Adrenal gland (tissue), 19 donors: ENCODE measurements around the gene CEMIP2. TPM values are rescaled to one million over a fixed set of nuclear protein-coding genes. Genes with fewer than 3 reads are reported as not detected.
A peak's percentile ranks its signal among the peaks of the same experiment; 100 is the strongest.

Source experiments
- DNase-seq, 7 donors: peaks; one replicate each; pipeline ENCODE4 v3.0.0-alpha.2; 2019 to 2020
- H3K27ac ChIP-seq, 5 donors: fragments of 200-600 bp; sonication (generic) in 4 of 5; 1 replicate in 3 of 5; 2 replicates in 2 of 5; pipeline versions ENCODE4 v1.5.1 to v1.8.0; 2016 to 2020; ENCODE audit warnings: mild to moderate bottlenecking in 1 of 5
- H3K27me3 ChIP-seq: fragments of 200-600 bp; 2 replicates; pipeline ENCODE4 v1.8.0; 2021
- H3K36me3 ChIP-seq, 2 donors: fragments of 200-600 bp; replicated peaks in 1 of 2; 1 replicate in 1 of 2; 2 replicates in 1 of 2; pipeline versions ENCODE4 v1.5.1 to v1.8.0; 2018 to 2022
- H3K4me1 ChIP-seq, 2 donors: fragments of 200-600 bp; replicated peaks in 1 of 2; 1 replicate in 1 of 2; 2 replicates in 1 of 2; pipeline versions ENCODE4 v1.5.1 to v1.8.0; 2018 to 2021
- H3K4me3 ChIP-seq, 4 donors: fragments of 200-600 bp; sonication (generic) in 3 of 4; one replicate each; pipeline ENCODE4 v1.5.1; 2016 to 2018
- H3K9me3 ChIP-seq, 3 donors: fragments of 200-600 bp; sonication (generic) in 1 of 3; replicated peaks in 1 of 3; 1 replicate in 2 of 3; 2 replicates in 1 of 3; pipeline versions ENCODE4 v1.5.1 to v1.8.0; 2016 to 2021
- POLR2A ChIP-seq, 2 donors: fragments of 450-650 bp; IDR thresholded peaks; one replicate each; pipeline ENCODE4 v1.6.1; 2017; ENCODE audit warnings: antibody characterized with exemption in 2 of 2, mild to moderate bottlenecking in 2 of 2, moderate library complexity in 1 of 2
- WGBS, 4 donors: extraction: QIAGEN DNeasy Blood & Tissue Kit in 2 of 4; methylation state at CpG; one replicate each; pipeline versions ENCODE4 v1.1.5 to v1.1.7; 2013 to 2017; 5-methylcytosine and 5-hydroxymethylcytosine counted together
- intact Hi-C, 2 donors: fragments of 100-400 bp; cut with DNase I; formaldehyde crosslinking; loops; one replicate each; pipeline versions ENCODE4 v1.14.1 to v1.15.0; 2022 to 2023
- long read RNA-seq, 10 donors: library from polyadenylated mRNA in 3 of 10; unstranded in 2 of 10; stranded (forward) in 1 of 10; transcript quantifications; one replicate each; pipeline ENCODE4 v2.0.0 and lab custom pipeline, GENCODE V29; 2021 to 2026
- polyA plus RNA-seq, 3 donors: library from polyadenylated mRNA; stranded (reverse); fragments of 200-250 nt in 2 of 3; fragments of 350-450 nt in 1 of 3; fragmentation: Illumina TruSeq in 1 of 3; extraction: RNeasy Lipid Tissue Mini Kit (QIAGEN cat#74804) in 1 of 3; gene quantifications; one replicate each; pipeline ENCODE4 v1.2.3, GENCODE V29; 2013 to 2014
- total RNA-seq, 9 donors: library from RNA; depleted of rRNA in 4 of 9; stranded (reverse); fragments of >200 nt in 4 of 9; fragments of 120-200 nt in 1 of 9; fragmentation: NEBNext Ultra II Directional in 1 of 9; extraction: Animal tissue kit (Norgen Biotek cat#: 25700) in 1 of 9; gene quantifications; one replicate each; pipeline versions ENCODE4 v1.1.0 to v1.2.4, GENCODE V29; 2013 to 2023
- TF ChIP-seq, protein P1 (sequence below), 6 experiments: fragments of 450-650 bp in 4 of 6; fragments of 200-600 bp in 2 of 6; sonication (generic) in 1 of 6; IDR thresholded peaks; 1 replicate in 5 of 6; 2 replicates in 1 of 6; pipeline versions ENCODE4 v1.5.1 to v1.8.0; 2016 to 2021; ENCODE audit warnings: antibody characterized with exemption in 6 of 6, mild to moderate bottlenecking in 2 of 6, moderate library complexity in 1 of 6
- donor health status: healthy with polysubstance abuse.
- donor health status: Bipolar disorder and iron deficiency.
- donor health status: DM: yes; HTN: yes; CAD: no.
- donor health status: DM: no; HTN: no; CAD: no.
- donor health status: DM: no; HTN: no; CAD: no.
- donor health status: DM: yes; HTN: yes; CAD: no.

CEMIP2 gene, protein sequence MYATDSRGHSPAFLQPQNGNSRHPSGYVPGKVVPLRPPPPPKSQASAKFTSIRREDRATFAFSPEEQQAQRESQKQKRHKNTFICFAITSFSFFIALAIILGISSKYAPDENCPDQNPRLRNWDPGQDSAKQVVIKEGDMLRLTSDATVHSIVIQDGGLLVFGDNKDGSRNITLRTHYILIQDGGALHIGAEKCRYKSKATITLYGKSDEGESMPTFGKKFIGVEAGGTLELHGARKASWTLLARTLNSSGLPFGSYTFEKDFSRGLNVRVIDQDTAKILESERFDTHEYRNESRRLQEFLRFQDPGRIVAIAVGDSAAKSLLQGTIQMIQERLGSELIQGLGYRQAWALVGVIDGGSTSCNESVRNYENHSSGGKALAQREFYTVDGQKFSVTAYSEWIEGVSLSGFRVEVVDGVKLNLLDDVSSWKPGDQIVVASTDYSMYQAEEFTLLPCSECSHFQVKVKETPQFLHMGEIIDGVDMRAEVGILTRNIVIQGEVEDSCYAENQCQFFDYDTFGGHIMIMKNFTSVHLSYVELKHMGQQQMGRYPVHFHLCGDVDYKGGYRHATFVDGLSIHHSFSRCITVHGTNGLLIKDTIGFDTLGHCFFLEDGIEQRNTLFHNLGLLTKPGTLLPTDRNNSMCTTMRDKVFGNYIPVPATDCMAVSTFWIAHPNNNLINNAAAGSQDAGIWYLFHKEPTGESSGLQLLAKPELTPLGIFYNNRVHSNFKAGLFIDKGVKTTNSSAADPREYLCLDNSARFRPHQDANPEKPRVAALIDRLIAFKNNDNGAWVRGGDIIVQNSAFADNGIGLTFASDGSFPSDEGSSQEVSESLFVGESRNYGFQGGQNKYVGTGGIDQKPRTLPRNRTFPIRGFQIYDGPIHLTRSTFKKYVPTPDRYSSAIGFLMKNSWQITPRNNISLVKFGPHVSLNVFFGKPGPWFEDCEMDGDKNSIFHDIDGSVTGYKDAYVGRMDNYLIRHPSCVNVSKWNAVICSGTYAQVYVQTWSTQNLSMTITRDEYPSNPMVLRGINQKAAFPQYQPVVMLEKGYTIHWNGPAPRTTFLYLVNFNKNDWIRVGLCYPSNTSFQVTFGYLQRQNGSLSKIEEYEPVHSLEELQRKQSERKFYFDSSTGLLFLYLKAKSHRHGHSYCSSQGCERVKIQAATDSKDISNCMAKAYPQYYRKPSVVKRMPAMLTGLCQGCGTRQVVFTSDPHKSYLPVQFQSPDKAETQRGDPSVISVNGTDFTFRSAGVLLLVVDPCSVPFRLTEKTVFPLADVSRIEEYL (N-terminal part only)
- total RNA-seq (10 to 100 TPM in 8 of 9 donors, 1 to 10 TPM in 1; 9.3 to 84.6 (median 34.6) TPM), polyA plus RNA-seq (10 to 100 TPM in 1 of 3 donors, 1 to 10 TPM in 2; 6.8 to 14.6 (median 7.4) TPM)
- long read RNA-seq, donor 1, result 0 reads
- long read RNA-seq, donor 2, partial matches to known transcripts, result 0 of 9 reads
- long read RNA-seq, donor 2, other reads (novel, unspliced or antisense), result 9 of 9 reads
- long read RNA-seq, donor 3, partial matches to known transcripts, result 0 of 1 reads
- long read RNA-seq, donor 3, other reads (novel, unspliced or antisense), result 0 of 1 reads
- long read RNA-seq, donor 4, partial matches to known transcripts, result 0 of 4 reads
- long read RNA-seq, donor 4, other reads (novel, unspliced or antisense), result 2 of 4 reads
- long read RNA-seq, donor 5, full-length matches to known transcripts, result 4 of 16 reads
- long read RNA-seq, donor 5, partial matches to known transcripts, result 3 of 16 reads
- long read RNA-seq, donor 5, other reads (novel, unspliced or antisense), result 9 of 16 reads
- long read RNA-seq, donor 6, partial matches to known transcripts, result 1 of 1 reads
- long read RNA-seq, donor 6, other reads (novel, unspliced or antisense), result 0 of 1 reads
- long read RNA-seq, donor 7, result 0 reads
- long read RNA-seq, donor 8, result 0 reads
- long read RNA-seq, donor 9, full-length matches to known transcripts, result 1 of 1 reads
- long read RNA-seq, donor 9, partial matches to known transcripts, result 0 of 1 reads
- long read RNA-seq, donor 9, other reads (novel, unspliced or antisense), result 0 of 1 reads
- long read RNA-seq, donor 10, partial matches to known transcripts, result 0 of 8 reads
- long read RNA-seq, donor 10, other reads (novel, unspliced or antisense), result 8 of 8 reads

DNA sequence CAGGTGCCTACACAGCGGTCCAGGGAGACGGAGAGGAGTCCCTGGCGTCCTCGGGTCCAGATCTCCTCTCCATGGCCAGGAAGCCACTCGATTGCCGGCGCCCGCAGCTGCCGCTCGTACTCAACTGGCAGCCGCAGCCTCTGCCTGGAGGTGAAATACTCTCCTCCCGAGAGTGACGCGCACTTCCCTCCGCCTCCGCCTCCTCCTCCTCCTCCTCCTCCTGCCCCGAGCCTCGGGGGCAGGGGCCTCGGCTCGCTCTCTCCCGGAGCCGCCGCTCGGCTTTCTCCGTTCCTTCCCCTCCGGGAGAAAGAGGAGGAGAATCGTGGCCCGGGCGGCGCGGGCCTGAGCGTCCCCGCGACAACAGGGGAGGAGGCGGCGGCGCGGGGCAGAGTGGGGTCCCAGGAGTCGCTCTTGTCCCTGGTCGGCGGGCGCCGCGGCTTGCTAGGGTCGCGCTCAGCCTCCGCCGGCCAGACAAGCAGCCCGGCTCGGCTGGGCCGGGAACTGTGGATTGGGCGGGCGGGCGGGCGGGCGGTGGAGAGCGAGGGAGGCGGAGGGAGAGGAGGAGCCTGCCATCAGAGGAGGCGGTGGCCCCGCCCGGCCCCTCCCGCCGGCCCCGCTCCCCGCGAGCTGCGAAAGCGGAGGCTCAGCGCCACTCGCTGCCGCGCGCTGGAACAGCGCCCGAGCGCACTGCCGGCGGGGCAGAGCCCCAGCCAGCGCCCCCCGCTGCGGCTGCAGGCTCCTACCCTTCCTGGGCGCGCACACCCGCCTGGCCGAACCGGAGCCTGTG is at the start of gene CEMIP2:
Gene CEMIP2, minus strand, starts transcription at position 126 of the 787 bp plus-strand sequence. CDS start 18,140 bp downstream, outside the sequence.
- intact Hi-C loops, result loop anchor here in 1 of 2 donors (10.0 kb wide), 1 partner anchor 64 kb away; no protein-coding TSS in a partner anchor
- Histone ChIP-seq H3K27me3 (no peaks in the 10 kb centered on the region), H3K9me3 (no peaks in the 10 kb centered on the region), H3K4me1 (peaks cover 5 to 40% of the 10 kb centered on the region in 2 donors), H3K27ac (peak within 1 kb of the TSS; percentile 94 to 97 (median 96)), H3K4me3 (peak within 1 kb of the TSS; percentile 36 to 88 (median 64)), H3K36me3 (no peaks in the 10 kb centered on the region)
- peak; percentile 87 to 97 for TF ChIP-seq POLR2A (IDR thresholded peaks at IDR 0.05)
- TF ChIP-seq, protein P1, sequence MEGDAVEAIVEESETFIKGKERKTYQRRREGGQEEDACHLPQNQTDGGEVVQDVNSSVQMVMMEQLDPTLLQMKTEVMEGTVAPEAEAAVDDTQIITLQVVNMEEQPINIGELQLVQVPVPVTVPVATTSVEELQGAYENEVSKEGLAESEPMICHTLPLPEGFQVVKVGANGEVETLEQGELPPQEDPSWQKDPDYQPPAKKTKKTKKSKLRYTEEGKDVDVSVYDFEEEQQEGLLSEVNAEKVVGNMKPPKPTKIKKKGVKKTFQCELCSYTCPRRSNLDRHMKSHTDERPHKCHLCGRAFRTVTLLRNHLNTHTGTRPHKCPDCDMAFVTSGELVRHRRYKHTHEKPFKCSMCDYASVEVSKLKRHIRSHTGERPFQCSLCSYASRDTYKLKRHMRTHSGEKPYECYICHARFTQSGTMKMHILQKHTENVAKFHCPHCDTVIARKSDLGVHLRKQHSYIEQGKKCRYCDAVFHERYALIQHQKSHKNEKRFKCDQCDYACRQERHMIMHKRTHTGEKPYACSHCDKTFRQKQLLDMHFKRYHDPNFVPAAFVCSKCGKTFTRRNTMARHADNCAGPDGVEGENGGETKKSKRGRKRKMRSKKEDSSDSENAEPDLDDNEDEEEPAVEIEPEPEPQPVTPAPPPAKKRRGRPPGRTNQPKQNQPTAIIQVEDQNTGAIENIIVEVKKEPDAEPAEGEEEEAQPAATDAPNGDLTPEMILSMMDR (IDR thresholded peaks at IDR 0.05), result peak in 3 of 6 experiments; percentile 19 to 54 (median 44)
- DNase-seq, result peak; percentile 92 to 95 (median 93)
- 0% methylated on average over 7 to 84 of the region's 86 CpGs for WGBS, 4 donors

DNA sequence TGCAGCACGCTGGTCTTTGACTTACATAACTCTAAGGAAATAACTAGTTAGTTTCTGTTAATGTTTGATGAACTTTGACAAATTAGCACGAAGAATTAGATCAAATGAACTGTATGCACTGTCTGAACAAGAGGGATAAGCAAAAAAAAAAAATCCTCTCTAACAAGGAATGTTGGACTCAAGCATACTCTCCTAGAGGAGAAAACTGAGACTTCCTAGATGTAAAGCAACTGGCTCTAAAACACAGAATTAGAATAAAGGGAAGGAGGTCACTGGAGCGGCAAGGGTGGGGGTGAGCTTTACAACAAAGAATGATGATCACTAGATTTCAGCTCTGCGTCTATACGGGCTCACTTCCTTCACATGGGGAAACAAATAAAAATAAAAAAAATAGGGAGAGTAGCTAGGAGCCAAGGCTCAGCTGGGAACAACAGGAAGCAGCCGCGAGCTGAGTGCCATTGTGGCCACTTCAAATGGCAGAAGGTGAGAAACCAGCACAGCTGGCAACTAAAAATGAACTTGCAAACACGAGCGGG is 48.7 kb upstream of the CEMIP2 start:
- intact Hi-C loops, result loop anchor here in 1 of 2 donors (5.0 to 10.0 kb wide), 2 partner anchors 210 to 448 kb away; no protein-coding TSS in a partner anchor
- Histone ChIP-seq H3K27ac (no peak overlapping the region), H3K4me1 (no peaks in the 10 kb centered on the region), H3K36me3 (no peaks in the 10 kb centered on the region), H3K9me3 (no peaks in the 10 kb centered on the region), H3K4me3 (no peak overlapping the region), H3K27me3 (no peaks in the 10 kb centered on the region)
- TF ChIP-seq, protein P1 (IDR thresholded peaks at IDR 0.05), result no peak
- no peak for TF ChIP-seq POLR2A (IDR thresholded peaks at IDR 0.05)
- 60 to 68% (median 64%) methylated on average over 9 of the region's 9 CpGs for WGBS, 4 donors
- DNase-seq, result no peak
